Brain microvascular endothelial cell (primary cell): ENCODE measurements around the gene KLHL22.

Source experiments
- DNase-seq: peaks from one replicate; pipeline ENCODE4 v3.0.0-alpha.2; 2020
- H3K27ac ChIP-seq: fragments of 250-450 bp; sonication (Bioruptor Pico); 2 replicates; pipeline ENCODE4 v1.5.1; 2020; ENCODE audit warnings: mild to moderate bottlenecking, moderate library complexity
- H3K27me3 ChIP-seq: fragments of 250-450 bp; sonication (Bioruptor Pico); replicated peaks from 2 replicates; pipeline ENCODE4 v1.5.1; 2020; ENCODE audit warnings: mild to moderate bottlenecking
- H3K36me3 ChIP-seq: fragments of 250-450 bp; sonication (Bioruptor Pico); replicated peaks from 2 replicates; pipeline ENCODE4 v1.5.1; 2020; ENCODE audit warnings: mild to moderate bottlenecking
- H3K4me3 ChIP-seq: 2 replicates; pipeline ENCODE4 v1.5.1; 2011; ENCODE audit warnings: low read depth, mild to moderate bottlenecking, control low read depth, low read length, moderate library complexity
- in situ Hi-C: cut with HindIII; loops from 2 replicates; pipeline ENCODE4 v1.10.0; 2017; ENCODE audit warnings: low sequenced_read_pairs, low pct_ligation_motif_present
- TF ChIP-seq, protein P1 (sequence below): IDR thresholded peaks from 2 replicates; pipeline ENCODE4 v1.5.1; 2011; ENCODE audit warnings: low read depth, mild to moderate bottlenecking, moderate library complexity, low read length, control low read depth, inconsistent platforms; ENCODE audit errors: missing control alignments

Gene KLHL22

DNA sequence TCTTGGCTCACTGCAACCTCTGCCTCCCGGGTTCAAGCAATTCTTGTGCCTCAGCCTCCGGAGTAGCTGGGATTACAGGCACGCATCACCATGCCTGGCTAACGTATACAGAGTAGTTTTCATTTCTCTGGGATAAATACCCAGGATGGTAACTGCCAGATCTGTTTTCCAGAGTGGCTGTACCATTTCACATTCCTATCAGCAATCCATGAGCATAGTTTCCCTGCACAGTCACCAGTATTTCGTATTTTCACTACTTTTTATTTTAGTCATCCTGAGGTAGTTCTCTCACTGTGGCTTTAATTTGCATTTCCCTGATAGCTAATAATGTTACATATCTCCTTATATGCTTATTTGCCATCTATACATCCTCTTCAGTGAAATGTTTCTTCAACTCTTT lies 47.0 kb downstream of the KLHL22 start:
- TF ChIP-seq, protein P1, sequence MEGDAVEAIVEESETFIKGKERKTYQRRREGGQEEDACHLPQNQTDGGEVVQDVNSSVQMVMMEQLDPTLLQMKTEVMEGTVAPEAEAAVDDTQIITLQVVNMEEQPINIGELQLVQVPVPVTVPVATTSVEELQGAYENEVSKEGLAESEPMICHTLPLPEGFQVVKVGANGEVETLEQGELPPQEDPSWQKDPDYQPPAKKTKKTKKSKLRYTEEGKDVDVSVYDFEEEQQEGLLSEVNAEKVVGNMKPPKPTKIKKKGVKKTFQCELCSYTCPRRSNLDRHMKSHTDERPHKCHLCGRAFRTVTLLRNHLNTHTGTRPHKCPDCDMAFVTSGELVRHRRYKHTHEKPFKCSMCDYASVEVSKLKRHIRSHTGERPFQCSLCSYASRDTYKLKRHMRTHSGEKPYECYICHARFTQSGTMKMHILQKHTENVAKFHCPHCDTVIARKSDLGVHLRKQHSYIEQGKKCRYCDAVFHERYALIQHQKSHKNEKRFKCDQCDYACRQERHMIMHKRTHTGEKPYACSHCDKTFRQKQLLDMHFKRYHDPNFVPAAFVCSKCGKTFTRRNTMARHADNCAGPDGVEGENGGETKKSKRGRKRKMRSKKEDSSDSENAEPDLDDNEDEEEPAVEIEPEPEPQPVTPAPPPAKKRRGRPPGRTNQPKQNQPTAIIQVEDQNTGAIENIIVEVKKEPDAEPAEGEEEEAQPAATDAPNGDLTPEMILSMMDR: no peak
- in situ Hi-C loops: no loop called here
- Histone ChIP-seq H3K36me3 (no peaks in the 10 kb centered on the region), H3K27me3 (no peaks in the 10 kb centered on the region), H3K27ac (no peak overlapping the region), H3K4me3 (no peak overlapping the region)
- DNase-seq: no peak

- Histone ChIP-seq H3K36me3 (peaks cover 8% of the 10 kb centered on the region), H3K27me3 (no peaks in the 10 kb centered on the region), H3K27ac (no peak overlapping the region), H3K4me3 (no peak overlapping the region)
- no peak for DNase-seq
- TF ChIP-seq, protein P1: no peak
- in situ Hi-C loops: no loop called here
These were observed 49.1 kb downstream of the KLHL22 start for GRCh38 chr22:20446383-20446970.

DNA sequence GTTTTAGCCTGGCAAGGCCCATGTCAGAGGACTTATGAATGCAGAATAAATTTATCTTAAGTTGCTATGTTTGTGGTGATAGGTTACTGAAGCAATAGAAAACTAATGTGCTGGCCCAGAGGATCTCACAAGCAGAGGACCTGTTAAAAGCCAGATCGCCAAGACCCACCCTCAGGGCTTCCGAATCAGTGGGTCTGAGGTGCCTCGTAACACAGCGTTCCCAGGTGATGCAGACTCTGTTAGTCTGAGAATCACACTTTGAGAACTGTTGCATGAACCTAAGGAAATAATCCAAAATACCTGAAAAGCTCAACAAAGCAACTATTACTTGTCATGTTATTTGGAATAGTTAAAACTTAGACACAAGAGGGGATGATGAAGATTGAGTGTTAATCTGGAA lies 51.3 kb downstream of the KLHL22 start:
- in situ Hi-C loops: no loop called here
- Histone ChIP-seq H3K27me3 (no peaks in the 10 kb centered on the region), H3K4me3 (no peak overlapping the region), H3K27ac (no peak overlapping the region), H3K36me3 (peaks cover 8% of the 10 kb centered on the region)
- TF ChIP-seq, protein P1: no peak
- no peak for DNase-seq

DNA sequence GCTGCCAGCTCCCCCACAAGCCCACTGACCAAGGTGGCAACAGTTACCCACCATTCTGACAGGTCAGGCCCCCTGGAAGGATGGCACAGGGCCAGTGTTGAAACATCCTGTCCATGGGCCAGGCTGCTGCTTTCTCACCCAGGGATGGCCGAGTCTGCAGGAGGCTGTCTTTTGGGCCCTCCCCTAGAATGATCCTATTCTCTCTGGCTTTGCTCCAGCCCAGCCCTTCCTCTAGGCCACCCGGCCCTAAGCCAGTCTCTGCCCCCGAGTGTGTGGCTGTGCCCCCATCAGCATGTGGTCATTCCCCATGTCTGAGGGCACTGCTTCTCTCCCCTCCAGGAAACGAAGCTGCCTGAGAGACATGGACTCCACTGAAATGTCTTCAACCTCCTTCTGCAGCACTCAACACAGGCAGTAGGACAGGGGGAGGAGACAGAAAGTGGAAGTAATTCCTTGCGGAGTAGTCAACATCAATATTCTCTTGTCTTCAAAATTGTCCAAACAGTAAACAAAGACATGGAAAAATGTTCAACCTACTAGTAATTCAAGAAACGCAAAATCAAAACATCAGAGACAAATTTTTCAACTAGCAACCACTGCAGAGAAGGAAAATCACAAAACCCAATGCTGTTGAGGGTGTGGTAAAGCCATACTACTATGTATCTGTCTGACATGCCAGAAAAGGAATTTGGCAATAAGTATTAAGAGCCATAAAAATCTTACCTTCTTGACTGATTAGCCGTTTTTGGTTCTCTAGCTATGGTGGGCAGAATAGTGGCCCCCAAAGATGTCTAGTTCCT lies 52.9 kb downstream of the KLHL22 start:
- in situ Hi-C loops: no loop called here
- no peak for DNase-seq
- TF ChIP-seq, protein P1: no peak
- Histone ChIP-seq H3K36me3 (peaks cover 8% of the 10 kb centered on the region), H3K27ac (no peak overlapping the region), H3K4me3 (no peak overlapping the region), H3K27me3 (no peaks in the 10 kb centered on the region)

GRCh38 chr22:20441631-20442484 lies 53.7 kb downstream of the KLHL22 start:
- Histone ChIP-seq H3K27ac (no peak overlapping the region), H3K36me3 (peaks cover 8% of the 10 kb centered on the region)
- in situ Hi-C loops: no loop called here

More at GRCh38 chr22:20441631-20442484, 53.7 kb downstream of the KLHL22 start:
- Histone ChIP-seq H3K27me3 (no peaks in the 10 kb centered on the region), H3K4me3 (no peak overlapping the region)
- DNase-seq: no peak
- TF ChIP-seq, protein P1: no peak
